GM23338 (cell line): Measurements from ENCODE around the gene SUGCT.

Experiments used
- CREB1 ChIP-seq: fragments of 250-450 bp; sonication (Bioruptor Pico); IDR thresholded peaks from 2 replicates; pipeline ENCODE4 v1.5.0; 2020; ENCODE audit warnings: low read depth, mild to moderate bottlenecking, moderate library complexity
- EZH2 ChIP-seq: fragments of 200-600 bp; sonication (generic); IDR thresholded peaks from one replicate; pipeline ENCODE4 v1.8.0; 2017; ENCODE audit warnings: antibody characterized with exemption, mild to moderate bottlenecking, low read depth; ENCODE audit not compliant: unreplicated experiment
- EZH2phosphoT487 ChIP-seq: fragments of 200-600 bp; sonication (generic); IDR thresholded peaks from one replicate; pipeline ENCODE4 v1.8.1; 2018; ENCODE audit warnings: antibody characterized with exemption; ENCODE audit not compliant: unreplicated experiment
- POLR2AphosphoS5 ChIP-seq: IDR thresholded peaks from 2 replicates; pipeline ENCODE4 v1.6.1; 2016; ENCODE audit warnings: antibody characterized with exemption, low read depth
- STAT1 ChIP-seq: IDR thresholded peaks from one replicate; pipeline ENCODE4 v1.6.1; 2016; ENCODE audit warnings: antibody characterized with exemption; ENCODE audit not compliant: unreplicated experiment
- ZNF114 ChIP-seq: fragments of 250-450 bp; sonication (Bioruptor Pico); IDR thresholded peaks from 2 replicates; pipeline ENCODE4 v1.5.0; 2020; ENCODE audit warnings: mild to moderate bottlenecking, moderate library complexity
- ZNF331 ChIP-seq: fragments of 250-450 bp; sonication (Bioruptor Pico); IDR thresholded peaks from 2 replicates; pipeline ENCODE4 v1.5.0; 2020; ENCODE audit warnings: low read depth, mild to moderate bottlenecking, moderate library complexity
- TF ChIP-seq, protein P1 (sequence below), 2 experiments: fragments of 200-600 bp in 1 of 2; sonication (generic) in 1 of 2; conservative IDR thresholded peaks; 2 replicates each; pipeline versions ENCODE4 v1.5.1 to v1.6.1; 2016 to 2017; ENCODE audit warnings: antibody characterized with exemption in 2 of 2, low read depth in 2 of 2, mild to moderate bottlenecking in 2 of 2, moderate library complexity in 1 of 2
- TF ChIP-seq, protein P2 (sequence below): IDR thresholded peaks from one replicate; pipeline ENCODE4 v1.6.1; 2018; ENCODE audit warnings: antibody characterized with exemption; ENCODE audit not compliant: unreplicated experiment
- TF ChIP-seq, protein P3 (sequence below): IDR thresholded peaks from 2 replicates; pipeline ENCODE4 v1.6.1; 2016; ENCODE audit warnings: antibody characterized with exemption

DNA sequence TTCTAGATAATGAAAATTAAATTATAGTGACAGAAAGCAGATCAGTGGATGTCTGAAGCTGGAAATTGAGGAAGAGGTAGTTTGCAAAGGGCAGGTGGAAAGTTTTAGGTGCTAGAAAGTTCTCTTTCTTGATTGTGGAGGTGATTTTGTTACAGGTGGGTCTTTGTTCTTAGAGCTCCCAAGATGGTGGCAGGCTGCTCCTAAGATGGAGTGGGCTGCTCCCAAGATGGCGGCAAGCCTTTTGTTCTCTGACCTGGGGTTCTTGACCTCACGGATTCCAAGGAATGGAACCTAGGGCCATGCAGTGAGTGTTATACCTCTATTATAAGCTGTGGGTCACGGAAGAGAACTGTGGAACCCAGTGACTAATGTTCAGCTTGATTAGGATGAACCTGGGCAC, 32.5 kb downstream of the SUGCT start:
- TF ChIP-seq POLR2AphosphoS5 (no peak), CREB1 (no peak), ZNF331 (no peak), ZNF114 (CRISPR knock-in tag) (no peak), EZH2 (no peak), EZH2phosphoT487 (no peak), STAT1 (no peak)
- TF ChIP-seq, protein P1, sequence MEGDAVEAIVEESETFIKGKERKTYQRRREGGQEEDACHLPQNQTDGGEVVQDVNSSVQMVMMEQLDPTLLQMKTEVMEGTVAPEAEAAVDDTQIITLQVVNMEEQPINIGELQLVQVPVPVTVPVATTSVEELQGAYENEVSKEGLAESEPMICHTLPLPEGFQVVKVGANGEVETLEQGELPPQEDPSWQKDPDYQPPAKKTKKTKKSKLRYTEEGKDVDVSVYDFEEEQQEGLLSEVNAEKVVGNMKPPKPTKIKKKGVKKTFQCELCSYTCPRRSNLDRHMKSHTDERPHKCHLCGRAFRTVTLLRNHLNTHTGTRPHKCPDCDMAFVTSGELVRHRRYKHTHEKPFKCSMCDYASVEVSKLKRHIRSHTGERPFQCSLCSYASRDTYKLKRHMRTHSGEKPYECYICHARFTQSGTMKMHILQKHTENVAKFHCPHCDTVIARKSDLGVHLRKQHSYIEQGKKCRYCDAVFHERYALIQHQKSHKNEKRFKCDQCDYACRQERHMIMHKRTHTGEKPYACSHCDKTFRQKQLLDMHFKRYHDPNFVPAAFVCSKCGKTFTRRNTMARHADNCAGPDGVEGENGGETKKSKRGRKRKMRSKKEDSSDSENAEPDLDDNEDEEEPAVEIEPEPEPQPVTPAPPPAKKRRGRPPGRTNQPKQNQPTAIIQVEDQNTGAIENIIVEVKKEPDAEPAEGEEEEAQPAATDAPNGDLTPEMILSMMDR (conservative IDR thresholded peaks at IDR 0.05; ENCODE audit: low read depth in 2 of 2) = no peak
- TF ChIP-seq, protein P2, sequence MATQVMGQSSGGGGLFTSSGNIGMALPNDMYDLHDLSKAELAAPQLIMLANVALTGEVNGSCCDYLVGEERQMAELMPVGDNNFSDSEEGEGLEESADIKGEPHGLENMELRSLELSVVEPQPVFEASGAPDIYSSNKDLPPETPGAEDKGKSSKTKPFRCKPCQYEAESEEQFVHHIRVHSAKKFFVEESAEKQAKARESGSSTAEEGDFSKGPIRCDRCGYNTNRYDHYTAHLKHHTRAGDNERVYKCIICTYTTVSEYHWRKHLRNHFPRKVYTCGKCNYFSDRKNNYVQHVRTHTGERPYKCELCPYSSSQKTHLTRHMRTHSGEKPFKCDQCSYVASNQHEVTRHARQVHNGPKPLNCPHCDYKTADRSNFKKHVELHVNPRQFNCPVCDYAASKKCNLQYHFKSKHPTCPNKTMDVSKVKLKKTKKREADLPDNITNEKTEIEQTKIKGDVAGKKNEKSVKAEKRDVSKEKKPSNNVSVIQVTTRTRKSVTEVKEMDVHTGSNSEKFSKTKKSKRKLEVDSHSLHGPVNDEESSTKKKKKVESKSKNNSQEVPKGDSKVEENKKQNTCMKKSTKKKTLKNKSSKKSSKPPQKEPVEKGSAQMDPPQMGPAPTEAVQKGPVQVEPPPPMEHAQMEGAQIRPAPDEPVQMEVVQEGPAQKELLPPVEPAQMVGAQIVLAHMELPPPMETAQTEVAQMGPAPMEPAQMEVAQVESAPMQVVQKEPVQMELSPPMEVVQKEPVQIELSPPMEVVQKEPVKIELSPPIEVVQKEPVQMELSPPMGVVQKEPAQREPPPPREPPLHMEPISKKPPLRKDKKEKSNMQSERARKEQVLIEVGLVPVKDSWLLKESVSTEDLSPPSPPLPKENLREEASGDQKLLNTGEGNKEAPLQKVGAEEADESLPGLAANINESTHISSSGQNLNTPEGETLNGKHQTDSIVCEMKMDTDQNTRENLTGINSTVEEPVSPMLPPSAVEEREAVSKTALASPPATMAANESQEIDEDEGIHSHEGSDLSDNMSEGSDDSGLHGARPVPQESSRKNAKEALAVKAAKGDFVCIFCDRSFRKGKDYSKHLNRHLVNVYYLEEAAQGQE = no peak
- TF ChIP-seq, protein P3, sequence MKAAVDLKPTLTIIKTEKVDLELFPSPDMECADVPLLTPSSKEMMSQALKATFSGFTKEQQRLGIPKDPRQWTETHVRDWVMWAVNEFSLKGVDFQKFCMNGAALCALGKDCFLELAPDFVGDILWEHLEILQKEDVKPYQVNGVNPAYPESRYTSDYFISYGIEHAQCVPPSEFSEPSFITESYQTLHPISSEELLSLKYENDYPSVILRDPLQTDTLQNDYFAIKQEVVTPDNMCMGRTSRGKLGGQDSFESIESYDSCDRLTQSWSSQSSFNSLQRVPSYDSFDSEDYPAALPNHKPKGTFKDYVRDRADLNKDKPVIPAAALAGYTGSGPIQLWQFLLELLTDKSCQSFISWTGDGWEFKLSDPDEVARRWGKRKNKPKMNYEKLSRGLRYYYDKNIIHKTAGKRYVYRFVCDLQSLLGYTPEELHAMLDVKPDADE = no peak
